ENCODE results near the gene LRRC15. TPM values are rescaled to one million over a fixed set of nuclear protein-coding genes. Genes with fewer than 3 reads are reported as not detected.

The LRRC15 gene
- polyA plus RNA-seq, 1 donor, result 0.03 TPM

DNA sequence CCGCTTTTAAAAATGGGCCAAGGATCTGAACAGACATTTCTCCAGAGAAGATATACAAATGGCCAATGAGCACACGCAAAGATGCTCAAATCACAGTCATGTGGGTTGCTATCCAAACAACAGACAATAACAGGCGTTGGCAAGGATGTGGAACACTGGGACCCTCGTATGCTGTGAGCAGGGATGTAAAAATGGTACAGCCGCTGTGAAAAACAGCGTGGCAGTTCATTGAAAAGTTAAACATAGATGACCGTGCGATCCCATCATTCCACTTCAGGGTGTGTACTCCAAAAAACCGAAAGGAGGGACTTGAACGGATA lies 6.7 kb upstream of the LRRC15 start:
- 100% methylated on average over 1 of the region's 10 CpGs for WGBS (ENCODE audit: insufficient coverage, low lambda C conversion rate)
- Histone ChIP-seq H3K4me3 (ENCODE audit: low read length) (no peak overlapping the region), H3K4me1 (ENCODE audit: control insufficient read depth, insufficient read depth, low read length) (no peaks in the 10 kb centered on the region), H3K36me3 (ENCODE audit: control insufficient read depth, insufficient read depth, low read length) (no peaks in the 10 kb centered on the region), H3K9me3 (ENCODE audit: control insufficient read depth, low read depth, low read length) (no peaks in the 10 kb centered on the region), H3K27me3 (ENCODE audit: control insufficient read depth, insufficient read depth, low read length) (peaks cover 5% of the 10 kb centered on the region), H3K27ac (ENCODE audit: low read length) (no peak overlapping the region)
- no peak for DNase-seq

DNA sequence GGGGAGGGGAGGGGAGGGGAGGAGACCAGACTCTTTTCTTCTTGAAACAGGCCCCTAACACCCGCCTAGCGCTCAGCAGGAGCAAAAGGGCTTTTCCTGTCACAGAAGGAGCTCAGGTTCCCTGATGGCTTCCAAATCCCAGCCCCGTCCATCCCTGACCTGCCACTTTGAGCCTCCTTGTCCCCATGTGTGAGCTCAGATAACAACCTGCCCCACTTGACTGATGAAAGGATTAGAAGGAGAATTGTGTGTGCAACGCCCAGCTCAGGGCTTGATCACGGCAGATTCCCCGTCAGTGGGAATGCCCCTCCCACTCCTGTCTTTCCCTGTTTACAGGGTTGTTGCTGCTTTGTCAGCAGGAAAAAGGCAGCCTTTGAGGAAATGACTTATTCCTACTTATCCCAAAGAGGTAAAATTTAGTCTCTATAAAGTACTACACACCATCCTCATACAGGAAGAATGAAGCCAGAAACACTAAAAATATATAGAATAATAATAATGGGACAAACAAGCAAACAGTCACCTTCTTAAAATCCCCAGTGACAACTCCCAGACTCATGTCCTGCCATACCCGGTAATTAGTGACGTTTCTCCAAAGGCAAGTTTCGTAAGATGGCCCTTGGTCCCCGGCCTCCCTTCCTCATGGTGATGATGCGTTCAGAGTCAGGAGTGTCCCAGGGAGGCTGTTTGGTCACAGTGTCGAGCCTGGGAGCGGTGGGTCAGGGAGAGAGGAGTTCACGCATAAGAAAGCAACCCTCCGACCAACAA lies 6.1 kb upstream of the LRRC15 start:
- no CpG with 5 or more reads among the region's 15 CpGs for WGBS (ENCODE audit: insufficient coverage, low lambda C conversion rate)
- no peaks in the 10 kb centered on the region for H3K4me1 ChIP-seq (ENCODE audit: control insufficient read depth, insufficient read depth, low read length)
- H3K4me3 ChIP-seq (ENCODE audit: low read length), result no peak overlapping the region
- H3K27ac ChIP-seq (ENCODE audit: low read length), result no peak overlapping the region
- H3K36me3 ChIP-seq (ENCODE audit: control insufficient read depth, insufficient read depth, low read length), result no peaks in the 10 kb centered on the region
- no peaks in the 10 kb centered on the region for H3K9me3 ChIP-seq (ENCODE audit: control insufficient read depth, low read depth, low read length)
- DNase-seq, result peak in 1 of 2 donors; percentile 35
- H3K27me3 ChIP-seq (ENCODE audit: control insufficient read depth, insufficient read depth, low read length), result peaks cover 6% of the 10 kb centered on the region

DNA sequence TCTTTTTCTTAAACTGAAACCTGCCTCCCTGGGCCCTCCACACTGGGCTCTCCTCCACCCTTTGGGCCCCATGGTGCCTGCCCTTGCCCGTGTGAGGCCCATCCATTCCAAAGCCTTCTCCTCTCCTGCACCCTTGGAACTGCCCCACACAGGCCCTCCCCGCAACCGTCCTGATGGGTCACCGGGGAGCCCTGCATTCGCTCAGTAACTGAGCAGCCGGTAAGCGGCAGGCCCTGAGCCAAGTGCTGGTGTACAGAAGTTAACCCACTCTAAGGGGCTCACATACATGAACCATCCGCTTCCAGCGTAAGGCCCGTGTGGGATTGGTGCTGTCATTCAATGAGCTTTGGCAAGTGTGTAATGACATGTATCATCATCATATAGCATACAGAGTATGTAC lies 5.4 kb upstream of the LRRC15 start:
- H3K27me3 ChIP-seq (ENCODE audit: control insufficient read depth, insufficient read depth, low read length), result peaks cover 10% of the 10 kb centered on the region
- H3K27ac ChIP-seq (ENCODE audit: low read length), result no peak overlapping the region
- H3K4me3 ChIP-seq (ENCODE audit: low read length), result no peak overlapping the region
- DNase-seq, result no peak
- H3K9me3 ChIP-seq (ENCODE audit: control insufficient read depth, low read depth, low read length), result no peaks in the 10 kb centered on the region
- WGBS (ENCODE audit: insufficient coverage, low lambda C conversion rate), result 93% methylated on average over 3 of the region's 10 CpGs
- H3K4me1 ChIP-seq (ENCODE audit: control insufficient read depth, insufficient read depth, low read length), result no peaks in the 10 kb centered on the region
- no peaks in the 10 kb centered on the region for H3K36me3 ChIP-seq (ENCODE audit: control insufficient read depth, insufficient read depth, low read length)

DNA sequence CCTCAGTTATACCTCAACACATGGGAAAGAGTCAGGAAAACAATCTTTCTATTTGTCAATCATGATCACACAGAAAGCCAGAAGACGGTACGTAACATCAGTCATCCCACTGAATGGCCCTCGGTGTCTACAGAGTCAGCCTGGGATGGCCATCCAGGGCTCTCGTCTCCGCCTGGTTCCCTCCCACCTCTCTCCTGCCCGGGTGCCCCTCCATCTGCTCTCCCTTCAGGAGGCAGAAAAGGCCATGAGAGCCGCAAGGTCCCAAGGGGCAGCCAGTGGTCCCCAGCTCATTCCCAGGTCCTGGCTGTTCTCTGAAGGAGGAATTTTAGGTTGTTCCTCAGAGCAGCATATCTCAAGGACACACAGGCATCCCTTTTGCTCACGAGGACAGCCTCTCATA lies 4.4 kb upstream of the LRRC15 start:
- Histone ChIP-seq H3K9me3 (ENCODE audit: control insufficient read depth, low read depth, low read length) (no peaks in the 10 kb centered on the region), H3K4me3 (ENCODE audit: low read length) (no peak overlapping the region), H3K36me3 (ENCODE audit: control insufficient read depth, insufficient read depth, low read length) (no peaks in the 10 kb centered on the region), H3K4me1 (ENCODE audit: control insufficient read depth, insufficient read depth, low read length) (no peaks in the 10 kb centered on the region), H3K27me3 (ENCODE audit: control insufficient read depth, insufficient read depth, low read length) (peaks cover 21% of the 10 kb centered on the region), H3K27ac (ENCODE audit: low read length) (no peak overlapping the region)
- no CpG with 5 or more reads among the region's 8 CpGs for WGBS (ENCODE audit: insufficient coverage, low lambda C conversion rate)
- DNase-seq, result no peak

DNA sequence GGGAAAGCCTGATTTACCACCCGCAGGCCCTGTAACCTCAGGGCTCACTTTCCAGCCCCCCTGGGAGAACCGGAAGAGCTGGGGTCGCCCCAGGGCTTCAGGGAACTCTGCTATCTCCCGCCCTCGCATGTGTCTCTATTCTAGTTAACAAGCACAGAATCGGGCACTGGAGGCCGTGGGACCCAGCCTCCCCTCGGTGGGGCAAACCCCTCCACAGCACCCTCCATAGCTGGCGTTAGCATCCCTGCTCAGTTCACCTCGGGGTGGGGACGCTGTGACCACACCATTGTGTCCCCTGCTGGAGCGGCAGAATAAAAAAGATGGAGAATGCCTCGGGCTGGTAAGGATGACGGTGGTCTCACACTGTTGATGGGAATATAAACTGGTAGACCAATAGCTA lies 3.5 kb upstream of the LRRC15 start:
- no CpG with 5 or more reads among the region's 14 CpGs for WGBS (ENCODE audit: insufficient coverage, low lambda C conversion rate)
- no peaks in the 10 kb centered on the region for H3K4me1 ChIP-seq (ENCODE audit: control insufficient read depth, insufficient read depth, low read length)
- DNase-seq, result no peak
- H3K27ac ChIP-seq (ENCODE audit: low read length), result no peak overlapping the region
- H3K36me3 ChIP-seq (ENCODE audit: control insufficient read depth, insufficient read depth, low read length), result no peaks in the 10 kb centered on the region
- peaks cover 29% of the 10 kb centered on the region for H3K27me3 ChIP-seq (ENCODE audit: control insufficient read depth, insufficient read depth, low read length)
- no peaks in the 10 kb centered on the region for H3K9me3 ChIP-seq (ENCODE audit: control insufficient read depth, low read depth, low read length)
- no peak overlapping the region for H3K4me3 ChIP-seq (ENCODE audit: low read length)

DNA sequence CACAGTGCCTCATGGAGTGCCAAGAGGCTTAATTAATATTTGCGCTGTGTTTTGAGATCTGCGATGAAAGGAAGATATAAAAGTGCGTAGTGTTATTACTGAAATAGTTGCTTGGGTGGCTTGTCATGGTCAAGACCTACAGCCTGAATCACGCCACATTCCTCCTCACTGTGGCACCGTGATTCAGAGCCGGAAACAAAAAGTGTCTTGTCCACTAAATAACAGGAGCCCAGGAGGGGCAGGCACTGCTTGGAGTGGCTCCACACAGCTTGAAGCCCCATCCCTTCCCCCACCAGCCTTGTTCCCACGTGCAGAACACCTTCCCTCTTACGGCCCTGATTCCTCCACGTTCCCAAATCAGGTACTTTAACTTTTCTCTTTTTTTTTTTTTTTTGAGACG lies 1.2 kb upstream of the LRRC15 start:
- whole genome bisulfite sequencing (ENCODE audit: insufficient coverage, low lambda C conversion rate), result 81% methylated on average over 3 of the region's 10 CpGs
- peaks cover 34% of the 10 kb centered on the region for H3K27me3 ChIP-seq (ENCODE audit: control insufficient read depth, insufficient read depth, low read length)
- no peak for DNase-seq
- H3K36me3 ChIP-seq (ENCODE audit: control insufficient read depth, insufficient read depth, low read length), result no peaks in the 10 kb centered on the region
- no peak overlapping the region for H3K27ac ChIP-seq (ENCODE audit: low read length)
- H3K4me1 ChIP-seq (ENCODE audit: control insufficient read depth, insufficient read depth, low read length), result no peaks in the 10 kb centered on the region
- no peaks in the 10 kb centered on the region for H3K9me3 ChIP-seq (ENCODE audit: control insufficient read depth, low read depth, low read length)
- no peak overlapping the region for H3K4me3 ChIP-seq (ENCODE audit: low read length)

DNA sequence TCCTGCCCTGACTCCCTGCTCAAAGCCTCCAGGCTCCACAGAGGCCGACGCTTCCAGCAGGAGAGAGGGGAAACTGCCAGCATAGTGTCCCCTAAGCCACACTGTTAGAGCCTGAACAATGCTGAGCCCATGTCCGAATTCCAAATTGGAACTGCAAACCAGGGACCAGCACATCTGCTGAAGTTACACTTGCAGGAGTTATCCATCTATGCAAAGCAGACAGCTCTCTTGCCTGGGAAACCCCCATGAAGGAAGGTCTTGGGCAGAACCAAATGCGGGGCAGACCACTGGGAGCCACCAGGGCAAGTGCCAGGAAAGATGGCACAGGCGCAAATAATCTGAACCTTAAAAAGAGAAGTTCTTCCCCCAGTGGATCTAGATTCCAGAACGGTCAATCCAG lies 625 bp downstream of the LRRC15 start:
- H3K36me3 ChIP-seq (ENCODE audit: control insufficient read depth, insufficient read depth, low read length), result no peaks in the 10 kb centered on the region
- no peaks in the 10 kb centered on the region for H3K9me3 ChIP-seq (ENCODE audit: control insufficient read depth, low read depth, low read length)
- no peak overlapping the region for H3K27ac ChIP-seq (ENCODE audit: low read length)
- H3K27me3 ChIP-seq (ENCODE audit: control insufficient read depth, insufficient read depth, low read length), result peaks cover 34% of the 10 kb centered on the region
- no peak overlapping the region for H3K4me3 ChIP-seq (ENCODE audit: low read length)
- no peak for DNase-seq
- peaks cover 3% of the 10 kb centered on the region for H3K4me1 ChIP-seq (ENCODE audit: control insufficient read depth, insufficient read depth, low read length)
- no CpG with 5 or more reads among the region's 6 CpGs for WGBS (ENCODE audit: insufficient coverage, low lambda C conversion rate)

DNA sequence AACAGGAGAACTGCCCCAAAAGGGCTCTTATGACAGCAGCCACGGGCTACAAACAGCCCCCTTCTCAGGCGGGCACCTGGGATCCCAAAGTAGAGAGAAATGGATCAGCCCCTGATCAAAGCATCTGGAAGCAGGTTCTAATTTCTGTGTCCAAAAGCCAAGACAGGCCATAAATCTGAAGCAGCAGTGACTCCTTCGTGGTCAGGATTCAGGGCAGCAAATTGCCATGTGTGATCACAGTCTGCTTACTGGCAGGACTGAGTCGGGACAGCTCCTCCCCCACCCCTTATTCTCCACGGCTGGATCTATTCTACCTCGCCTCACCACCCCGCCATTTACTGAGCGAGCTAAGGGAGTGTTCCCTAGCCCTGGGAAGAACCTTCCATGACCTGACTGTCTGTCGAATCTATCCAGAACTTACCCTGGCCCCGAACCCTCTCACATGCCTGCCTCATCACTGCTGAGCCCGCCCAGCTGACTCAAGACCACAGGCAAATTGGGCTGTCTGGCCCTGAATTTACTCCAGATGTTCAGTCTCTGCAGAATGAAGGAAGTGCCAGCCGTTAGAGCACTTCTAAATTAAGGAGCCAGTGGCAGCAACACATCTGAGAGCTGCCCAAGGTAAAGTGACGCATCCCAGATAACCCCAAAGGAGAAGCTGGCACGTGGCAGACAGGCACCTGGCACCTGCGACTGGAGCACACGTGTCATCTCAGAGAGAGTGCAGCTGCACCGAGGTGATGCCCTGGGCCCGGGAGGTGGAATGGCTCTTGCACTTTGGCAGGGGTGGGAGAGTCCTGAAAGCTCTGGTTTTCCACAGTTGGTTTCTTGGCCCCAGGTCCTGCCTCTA lies 1.3 kb downstream of the LRRC15 start:
- no CpG with 5 or more reads among the region's 18 CpGs for WGBS (ENCODE audit: insufficient coverage, low lambda C conversion rate)
- Histone ChIP-seq H3K9me3 (ENCODE audit: control insufficient read depth, low read depth, low read length) (no peaks in the 10 kb centered on the region), H3K4me3 (ENCODE audit: low read length) (no peak overlapping the region), H3K27ac (ENCODE audit: low read length) (no peak overlapping the region), H3K4me1 (ENCODE audit: control insufficient read depth, insufficient read depth, low read length) (peaks cover 3% of the 10 kb centered on the region), H3K36me3 (ENCODE audit: control insufficient read depth, insufficient read depth, low read length) (no peaks in the 10 kb centered on the region), H3K27me3 (ENCODE audit: control insufficient read depth, insufficient read depth, low read length) (peaks cover 34% of the 10 kb centered on the region)
- DNase-seq, result no peak

DNA sequence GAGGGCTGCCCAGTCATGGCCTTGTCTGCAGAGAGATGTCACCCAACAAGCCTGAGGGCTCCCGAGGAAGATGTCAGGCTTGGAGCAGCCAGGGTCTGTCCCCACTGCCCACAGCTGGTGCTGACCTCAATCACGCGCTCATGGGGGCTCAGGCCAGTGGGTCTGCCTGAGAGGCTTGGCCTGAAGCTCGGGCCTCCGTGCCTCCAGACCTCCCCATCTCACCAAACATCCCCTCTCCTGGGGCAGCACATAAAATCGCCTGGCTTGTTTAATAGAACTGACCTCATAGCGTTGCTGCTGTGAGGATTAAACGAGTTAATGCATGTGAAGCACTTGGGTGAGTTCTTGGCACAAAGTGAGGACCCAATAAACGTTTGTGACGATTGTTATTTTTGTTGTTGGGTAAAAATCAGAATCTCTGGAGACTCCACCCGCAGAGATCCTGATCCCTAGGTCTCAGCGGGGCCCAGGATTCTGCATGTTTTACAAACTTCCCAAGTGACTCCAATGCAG lies 3.5 kb downstream of the LRRC15 start:
- Histone ChIP-seq H3K27ac (ENCODE audit: low read length) (no peak overlapping the region), H3K4me1 (ENCODE audit: control insufficient read depth, insufficient read depth, low read length) (peaks cover 3% of the 10 kb centered on the region), H3K4me3 (ENCODE audit: low read length) (no peak overlapping the region), H3K27me3 (ENCODE audit: control insufficient read depth, insufficient read depth, low read length) (peaks cover 31% of the 10 kb centered on the region), H3K36me3 (ENCODE audit: control insufficient read depth, insufficient read depth, low read length) (no peaks in the 10 kb centered on the region), H3K9me3 (ENCODE audit: control insufficient read depth, low read depth, low read length) (no peaks in the 10 kb centered on the region)
- 100% methylated on average over 1 of the region's 12 CpGs for WGBS (ENCODE audit: insufficient coverage, low lambda C conversion rate)
- DNase-seq, result no peak

DNA sequence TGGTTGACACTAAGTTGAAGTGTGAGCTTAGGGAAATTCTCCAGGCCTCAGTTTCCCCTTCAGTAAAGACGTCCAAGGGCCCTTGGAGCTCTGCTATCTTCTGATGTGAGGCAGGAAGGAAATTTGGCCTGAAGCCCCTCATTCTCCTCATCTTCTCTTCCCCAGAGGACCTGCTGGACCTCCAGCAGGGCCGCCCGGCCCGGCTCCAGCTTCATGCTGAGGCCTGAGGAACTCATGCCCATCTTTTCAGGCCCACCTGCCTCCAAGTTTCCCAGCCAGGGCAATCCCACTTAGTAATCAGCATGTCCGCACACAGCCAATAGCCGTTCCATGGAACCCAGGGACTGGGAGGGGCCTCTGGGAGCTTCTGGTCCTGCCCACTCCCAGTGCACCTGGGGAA lies 4.0 kb downstream of the LRRC15 start:
- Histone ChIP-seq H3K4me1 (ENCODE audit: control insufficient read depth, insufficient read depth, low read length) (peaks cover 3% of the 10 kb centered on the region), H3K27me3 (ENCODE audit: control insufficient read depth, insufficient read depth, low read length) (peaks cover 29% of the 10 kb centered on the region), H3K36me3 (ENCODE audit: control insufficient read depth, insufficient read depth, low read length) (no peaks in the 10 kb centered on the region), H3K27ac (ENCODE audit: low read length) (no peak overlapping the region), H3K4me3 (ENCODE audit: low read length) (no peak overlapping the region), H3K9me3 (ENCODE audit: control insufficient read depth, low read depth, low read length) (no peaks in the 10 kb centered on the region)
- no CpG with 5 or more reads among the region's 6 CpGs for WGBS (ENCODE audit: insufficient coverage, low lambda C conversion rate)
- DNase-seq, result no peak

Data from large intestine (tissue), 3 donors.